ENCODE measurements around the gene ETV6.

Gene ETV6

GRCh38 chr12:11812586-11813437 lies 163.3 kb downstream of the ETV6 start:
- peak; percentile 49 for DNase-seq (ENCODE audit: low read depth)
- peak; percentile 41 for TF ChIP-seq CTCF (IDR thresholded peaks at IDR 0.05; ENCODE audit: low read depth, low read length, missing control alignments)
- H3K4me3 ChIP-seq (ENCODE audit: low read depth, low read length) = no peak overlapping the region
- in situ Hi-C loops (cut with HindIII; ENCODE audit: low sequenced_read_pairs) = no loop called here

GRCh38 chr12:11813438-11813813 lies 164.0 kb downstream of the ETV6 start:
- no peak overlapping the region for H3K4me3 ChIP-seq (ENCODE audit: low read depth, low read length)
- no peak for DNase-seq (ENCODE audit: low read depth)
- in situ Hi-C loops (cut with HindIII; ENCODE audit: low sequenced_read_pairs) = no loop called here
- TF ChIP-seq CTCF (IDR thresholded peaks at IDR 0.05; ENCODE audit: low read depth, low read length, missing control alignments) = no peak

GRCh38 chr12:11814374-11814773 lies 164.9 kb downstream of the ETV6 start:
- DNase-seq (ENCODE audit: low read depth) = peak; percentile 19
- no peak overlapping the region for H3K4me3 ChIP-seq (ENCODE audit: low read depth, low read length)
- TF ChIP-seq CTCF (IDR thresholded peaks at IDR 0.05; ENCODE audit: low read depth, low read length, missing control alignments) = no peak
- in situ Hi-C loops (cut with HindIII; ENCODE audit: low sequenced_read_pairs) = no loop called here

GRCh38 chr12:11815397-11815796 lies 165.9 kb downstream of the ETV6 start:
- TF ChIP-seq CTCF (IDR thresholded peaks at IDR 0.05; ENCODE audit: low read depth, low read length, missing control alignments) = no peak
- H3K4me3 ChIP-seq (ENCODE audit: low read depth, low read length) = no peak overlapping the region
- no peak for DNase-seq (ENCODE audit: low read depth)
- in situ Hi-C loops (cut with HindIII; ENCODE audit: low sequenced_read_pairs) = no loop called here

GRCh38 chr12:11819643-11820042 lies 170.2 kb downstream of the ETV6 start:
- H3K4me3 ChIP-seq (ENCODE audit: low read depth, low read length) = no peak overlapping the region
- in situ Hi-C loops (cut with HindIII; ENCODE audit: low sequenced_read_pairs) = no loop called here
- TF ChIP-seq CTCF (IDR thresholded peaks at IDR 0.05; ENCODE audit: low read depth, low read length, missing control alignments) = no peak
- no peak for DNase-seq (ENCODE audit: low read depth)

- no peak for DNase-seq (ENCODE audit: low read depth)
- in situ Hi-C loops (cut with HindIII; ENCODE audit: low sequenced_read_pairs) = no loop called here
- no peak overlapping the region for H3K4me3 ChIP-seq (ENCODE audit: low read depth, low read length)
- TF ChIP-seq CTCF (IDR thresholded peaks at IDR 0.05; ENCODE audit: low read depth, low read length, missing control alignments) = no peak
Observed at GRCh38 chr12:11820476-11820875, 171.0 kb downstream of the ETV6 start.

All from astrocyte of the cerebellum (primary cell).